Stomach (tissue), 9 donors: Measurements from ENCODE around the gene TFB1M. TPM values are rescaled to one million over a fixed set of nuclear protein-coding genes. Genes with fewer than 3 reads are reported as not detected.

Experiments used
- DNase-seq, 2 donors: peaks; one replicate each; pipeline versions ENCODE4 v3.0.0 to v3.0.0-alpha.2; 2013 to 2019
- H3K27ac ChIP-seq, 5 donors: fragments of 200-600 bp in 4 of 5; sonication (generic) in 4 of 5; one replicate each; pipeline ENCODE4 v1.5.1; 2013 to 2019; ENCODE audit warnings: mild to moderate bottlenecking in 1 of 5, moderate library complexity in 1 of 5
- H3K27me3 ChIP-seq, 3 donors: fragments of 200-600 bp; sonication (generic); one replicate each; pipeline ENCODE4 v1.5.1; 2017 to 2019; ENCODE audit warnings: mixed run types in 1 of 3
- H3K36me3 ChIP-seq, 4 donors: fragments of 200-600 bp; sonication (generic); 1 replicate in 3 of 4; 2 replicates in 1 of 4; pipeline ENCODE4 v1.5.1; 2016 to 2019
- H3K4me1 ChIP-seq, 4 donors: fragments of 200-600 bp; sonication (generic); one replicate each; pipeline ENCODE4 v1.5.1; 2016 to 2019
- H3K4me3 ChIP-seq, 4 donors: fragments of 200-600 bp; sonication (generic) in 3 of 4; one replicate each; pipeline ENCODE4 v1.5.1; 2016 to 2019; ENCODE audit warnings: mild to moderate bottlenecking in 1 of 4
- H3K9me3 ChIP-seq, 4 donors: fragments of 200-600 bp; sonication (generic); one replicate each; pipeline ENCODE4 v1.5.1; 2016 to 2019
- CTCF ChIP-seq, 7 experiments: fragments of 450-650 bp in 4 of 7; fragments of 200-600 bp in 3 of 7; sonication (generic) in 3 of 7; IDR thresholded peaks; one replicate each; pipeline ENCODE4 v1.5.1; 2016 to 2019; ENCODE audit warnings: antibody characterized with exemption in 7 of 7, control low read depth in 2 of 7, mild to moderate bottlenecking in 1 of 7
- EP300 ChIP-seq: sonication (generic); formaldehyde crosslinking; IDR thresholded peaks from one replicate; pipeline ENCODE4 v1.6.1; 2017; ENCODE audit warnings: antibody characterized with exemption
- POLR2A ChIP-seq, 4 donors: fragments of 450-650 bp; IDR thresholded peaks; one replicate each; pipeline ENCODE4 v1.6.1; 2016; ENCODE audit warnings: antibody characterized with exemption in 4 of 4, control low read depth in 2 of 4, mild to moderate bottlenecking in 1 of 4, moderate library complexity in 1 of 4
- POLR2AphosphoS5 ChIP-seq, 3 donors: sonication (generic); formaldehyde crosslinking; IDR thresholded peaks; one replicate each; pipeline ENCODE4 v1.6.1; 2016; ENCODE audit warnings: antibody characterized with exemption in 3 of 3
- WGBS, 5 donors: extraction: QIAGEN DNeasy Blood & Tissue Kit in 3 of 5; methylation state at CpG; one replicate each; pipeline versions ENCODE4 v1.1.5 to v1.1.7; 2013 to 2018; 5-methylcytosine and 5-hydroxymethylcytosine counted together
- intact Hi-C: fragments of 100-400 bp; cut with DNase I; formaldehyde crosslinking; loops from one replicate; pipeline ENCODE4 v1.15.1; 2023; ENCODE audit warnings: low total_unique reads
- polyA plus RNA-seq, 3 donors: library from polyadenylated mRNA; stranded (reverse); fragments of 200-250 nt; gene quantifications; one replicate each; pipeline ENCODE4 v1.2.3, GENCODE V29; 2013
- total RNA-seq, 5 donors: library from RNA; depleted of rRNA; stranded (reverse); fragments of >200 nt; gene quantifications; one replicate each; pipeline versions ENCODE4 v1.1.0 to v1.2.3, GENCODE V29; 2014 to 2016
- donor health status: healthy with polysubstance abuse.
- donor health status: Bipolar disorder and iron deficiency.
- donor health status: healthy.

Gene TFB1M
- total and polyA plus RNA-seq, 8 donors: 5.4 to 37.9 (median 13.7) TPM

GRCh38 chr6:155290491-155290890 lies 23.8 kb downstream of the TFB1M start:
- Histone ChIP-seq H3K4me3 (no peak overlapping the region), H3K9me3 (no peaks in the 10 kb centered on the region), H3K27ac (no peak overlapping the region), H3K4me1 (no peaks in the 10 kb centered on the region), H3K27me3 (no peaks in the 10 kb centered on the region), H3K36me3 (peaks cover 0 to 64% (median 45%) of the 10 kb centered on the region in 4 donors)
- no peak for DNase-seq
- TF ChIP-seq CTCF (IDR thresholded peaks at IDR 0.05) (no peak), POLR2AphosphoS5 (IDR thresholded peaks at IDR 0.05) (no peak), POLR2A (IDR thresholded peaks at IDR 0.05) (no peak), EP300 (no peak)
- intact Hi-C loops: no loop called here
- 95 to 98% (median 97%) methylated on average over 5 of the region's 5 CpGs for WGBS, 5 donors

- intact Hi-C loops: no loop called here
- DNase-seq: peak in 1 of 2 donors; percentile 13
- Histone ChIP-seq H3K4me1 (no peaks in the 10 kb centered on the region), H3K27me3 (no peaks in the 10 kb centered on the region), H3K27ac (no peak overlapping the region), H3K36me3 (peaks cover 0 to 65% (median 55%) of the 10 kb centered on the region in 4 donors), H3K4me3 (no peak overlapping the region), H3K9me3 (no peaks in the 10 kb centered on the region)
- TF ChIP-seq EP300: no peak
- TF ChIP-seq POLR2AphosphoS5 (IDR thresholded peaks at IDR 0.05): no peak
- TF ChIP-seq CTCF (IDR thresholded peaks at IDR 0.05): no peak
- no peak for TF ChIP-seq POLR2A (IDR thresholded peaks at IDR 0.05)
- 75 to 85% (median 76%) methylated on average over 2 of the region's 2 CpGs for WGBS, 5 donors
Measured at GRCh38 chr6:155287762-155288161, 26.5 kb downstream of the TFB1M start.

GRCh38 chr6:155284775-155285174 lies 29.5 kb downstream of the TFB1M start:
- H3K27me3 ChIP-seq: no peaks in the 10 kb centered on the region
- WGBS, 5 donors: 86 to 93% (median 89%) methylated on average over 4 of the region's 4 CpGs
- H3K4me3 ChIP-seq: no peak overlapping the region
- H3K36me3 ChIP-seq: peaks cover 0 to 46% (median 40%) of the 10 kb centered on the region in 4 donors
- TF ChIP-seq POLR2AphosphoS5 (IDR thresholded peaks at IDR 0.05): no peak
- TF ChIP-seq EP300: no peak
- TF ChIP-seq CTCF (IDR thresholded peaks at IDR 0.05): no peak
- no peak for TF ChIP-seq POLR2A (IDR thresholded peaks at IDR 0.05)
- peaks cover 0 to 4% (median 0%) of the 10 kb centered on the region in 4 donors for H3K4me1 ChIP-seq
- no peak overlapping the region for H3K27ac ChIP-seq
- no peaks in the 10 kb centered on the region for H3K9me3 ChIP-seq
- DNase-seq: no peak
- intact Hi-C loops: no loop called here

GRCh38 chr6:155278319-155279049 lies 35.8 kb downstream of the TFB1M start:
- Histone ChIP-seq H3K4me1 (peaks cover 0 to 43% (median 20%) of the 10 kb centered on the region in 4 donors), H3K9me3 (no peaks in the 10 kb centered on the region), H3K36me3 (peaks cover 0 to 16% (median 7%) of the 10 kb centered on the region in 4 donors), H3K4me3 (no peak overlapping the region), H3K27me3 (no peaks in the 10 kb centered on the region), H3K27ac (no peak overlapping the region)
- intact Hi-C loops: no loop called here
- TF ChIP-seq CTCF (IDR thresholded peaks at IDR 0.05) (no peak), POLR2A (IDR thresholded peaks at IDR 0.05) (no peak), EP300 (no peak), POLR2AphosphoS5 (IDR thresholded peaks at IDR 0.05) (no peak)
- DNase-seq: no peak
- WGBS, 5 donors: 84 to 96% (median 95%) methylated on average over 4 to 5 of the region's 5 CpGs
